ENCODE data around the gene TMEM260.
"Not testable (repeated sequence)": the region's sequence is repeated elsewhere in the genome, so short reads cannot be mapped to it uniquely, and the experiment has no call there.

The TMEM260 gene

DNA sequence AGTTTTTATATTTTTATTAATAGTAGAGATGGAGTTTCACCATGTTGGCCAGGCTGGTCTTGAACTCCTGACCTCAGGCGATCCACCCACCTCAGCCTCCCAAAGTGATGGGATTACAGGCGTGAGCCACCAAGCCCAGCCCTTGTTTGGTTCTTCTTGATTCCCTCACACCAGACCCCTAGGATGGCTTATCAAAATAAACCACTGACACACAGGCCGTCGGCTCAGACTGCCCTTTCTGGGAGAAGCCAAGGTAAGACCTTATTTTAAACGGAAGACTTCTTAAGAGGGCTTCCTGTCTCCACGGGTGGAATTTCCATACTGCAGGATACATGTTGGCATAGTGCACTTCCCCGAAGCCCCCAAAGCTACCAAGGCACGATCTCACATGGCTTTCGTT lies 115.6 kb downstream of the TMEM260 start:
- H3K4me3 ChIP-seq (ENCODE audit: low read depth in 1 of 5, low read length in 5 of 5); H3K27ac ChIP-seq (ENCODE audit: low read depth, low read length); H3K9me3 ChIP-seq (ENCODE audit: control insufficient read depth in 5 of 5, low read length in 5 of 5): not testable (repeated sequence)

More for the DNA sequence above, 115.6 kb downstream of the TMEM260 start:
- not testable (repeated sequence) for H3K9ac ChIP-seq (ENCODE audit: low read length in 5 of 5); H3K4me1 ChIP-seq (ENCODE audit: control insufficient read depth in 5 of 5, insufficient read depth in 5 of 5, low read length in 5 of 5); H3K27me3 ChIP-seq (ENCODE audit: control insufficient read depth in 5 of 5, insufficient read depth in 4 of 5, low read length in 5 of 5); H3K36me3 ChIP-seq (ENCODE audit: control insufficient read depth in 5 of 5, insufficient read depth in 5 of 5, low read length in 5 of 5)
